ENCODE results near the gene DLG2. TPM values are rescaled to one million over a fixed set of nuclear protein-coding genes. Genes with fewer than 3 reads are reported as not detected.

The DLG2 gene
- total RNA-seq, 2 donors from 2014 or later = 3.8 to 16.4 TPM

DNA sequence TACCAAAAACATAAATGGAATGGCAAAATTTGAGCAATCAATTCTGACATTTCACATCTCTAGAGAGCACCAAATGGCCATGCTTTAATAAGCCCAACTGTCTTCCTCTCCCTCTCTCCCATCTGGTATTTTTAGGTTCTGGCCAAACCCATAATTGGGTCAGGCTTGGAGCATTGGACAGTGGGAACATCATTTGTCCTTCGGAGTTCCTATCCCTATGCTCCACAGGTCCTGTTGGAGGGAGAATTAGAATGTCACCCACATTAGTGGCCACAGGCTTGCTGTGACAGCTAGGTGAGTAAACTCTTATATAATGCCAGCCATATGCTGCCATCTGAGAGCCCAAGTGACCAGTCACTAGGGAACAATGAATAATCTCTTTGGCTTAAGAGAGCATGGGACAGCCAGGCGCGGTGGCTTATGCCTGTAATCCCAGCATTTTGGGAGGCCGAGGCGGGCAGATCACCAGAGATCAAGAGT is 2090.0 kb downstream of the DLG2 start:
- no peak for TF ChIP-seq CTCF (IDR thresholded peaks at IDR 0.05)
- ATAC-seq (ENCODE audit: insufficient number of reproducible peaks, low FRiP score, low read depth) = no peak
- no peaks in the 10 kb centered on the region for H3K36me3 ChIP-seq
- H3K4me3 ChIP-seq = no peak overlapping the region
- no peak overlapping the region for H3K27ac ChIP-seq
- no peak for DNase-seq (ENCODE audit: low spot score)
- no peaks in the 10 kb centered on the region for H3K9me3 ChIP-seq
- no peaks in the 10 kb centered on the region for H3K27me3 ChIP-seq (replicated peaks; ENCODE audit: insufficient read depth)
- no peaks in the 10 kb centered on the region for H3K4me1 ChIP-seq (ENCODE audit: control insufficient read depth in 1 of 2, low read depth in 2 of 2)

- TF ChIP-seq CTCF (IDR thresholded peaks at IDR 0.05) = no peak
- no peaks in the 10 kb centered on the region for H3K4me1 ChIP-seq (ENCODE audit: control insufficient read depth in 1 of 2, low read depth in 2 of 2)
- H3K36me3 ChIP-seq = no peaks in the 10 kb centered on the region
- no peaks in the 10 kb centered on the region for H3K27me3 ChIP-seq (replicated peaks; ENCODE audit: insufficient read depth)
- no peak for DNase-seq (ENCODE audit: low spot score)
- no peak overlapping the region for H3K27ac ChIP-seq
- no peak overlapping the region for H3K4me3 ChIP-seq
- no peaks in the 10 kb centered on the region for H3K9me3 ChIP-seq
- ATAC-seq (ENCODE audit: insufficient number of reproducible peaks, low FRiP score, low read depth) = no peak
These were observed 2094.0 kb downstream of the DLG2 start for GRCh38 chr11:83533166-83533565.

DNA sequence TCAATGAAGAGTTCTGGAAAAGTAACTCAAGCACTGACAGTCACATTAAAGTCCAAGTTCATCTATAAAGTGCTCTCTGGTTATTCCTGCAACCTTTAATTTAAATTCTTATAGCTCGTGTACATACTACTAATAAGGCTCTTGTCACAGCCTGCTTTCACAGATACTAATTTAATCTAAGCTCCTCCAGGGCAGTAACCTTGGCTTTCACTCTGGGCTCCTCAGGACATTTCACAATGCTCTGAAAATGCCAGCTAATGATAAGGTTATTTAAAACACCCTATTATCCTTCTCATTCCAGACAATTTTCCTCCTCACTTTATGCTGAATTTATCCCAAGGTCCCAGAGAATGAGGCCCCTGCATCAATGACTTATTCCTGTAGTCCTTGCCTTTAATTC is 2098.3 kb downstream of the DLG2 start:
- DNase-seq (ENCODE audit: low spot score) (no peak), ATAC-seq (ENCODE audit: insufficient number of reproducible peaks, low FRiP score, low read depth) (no peak)
- Histone ChIP-seq H3K27me3 (replicated peaks; ENCODE audit: insufficient read depth) (no peaks in the 10 kb centered on the region), H3K36me3 (no peaks in the 10 kb centered on the region), H3K9me3 (no peaks in the 10 kb centered on the region), H3K27ac (no peak overlapping the region), H3K4me1 (ENCODE audit: control insufficient read depth in 1 of 2, low read depth in 2 of 2) (no peaks in the 10 kb centered on the region), H3K4me3 (no peak overlapping the region)
- TF ChIP-seq CTCF (IDR thresholded peaks at IDR 0.05) = no peak

DNA sequence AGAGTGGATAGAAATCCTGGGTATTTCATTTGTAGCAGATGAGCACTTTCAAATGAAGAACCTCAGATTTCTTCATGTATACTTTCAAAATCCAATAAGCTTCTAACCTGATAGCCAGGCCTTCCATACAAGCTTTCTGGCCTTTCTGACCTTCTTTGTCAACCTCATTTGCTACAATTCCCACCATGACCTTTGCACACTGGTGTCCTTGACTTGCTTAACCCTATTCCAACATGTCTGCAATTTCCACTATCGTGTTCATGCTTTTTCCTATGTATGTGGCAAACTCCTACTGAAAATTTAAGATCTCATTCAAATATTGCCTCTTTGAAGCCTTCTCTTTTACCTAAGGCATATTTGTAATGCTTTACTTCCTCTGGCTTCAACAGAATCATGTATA is 2098.9 kb downstream of the DLG2 start:
- DNase-seq (ENCODE audit: low spot score) (no peak), ATAC-seq (ENCODE audit: insufficient number of reproducible peaks, low FRiP score, low read depth) (no peak)
- no peak overlapping the region for H3K27ac ChIP-seq
- no peak overlapping the region for H3K4me3 ChIP-seq
- no peaks in the 10 kb centered on the region for H3K27me3 ChIP-seq (replicated peaks; ENCODE audit: insufficient read depth)
- no peaks in the 10 kb centered on the region for H3K36me3 ChIP-seq
- no peaks in the 10 kb centered on the region for H3K9me3 ChIP-seq
- H3K4me1 ChIP-seq (ENCODE audit: control insufficient read depth in 1 of 2, low read depth in 2 of 2) = no peaks in the 10 kb centered on the region
- no peak for TF ChIP-seq CTCF (IDR thresholded peaks at IDR 0.05)

- H3K27ac ChIP-seq = no peak overlapping the region
- no peaks in the 10 kb centered on the region for H3K27me3 ChIP-seq (replicated peaks; ENCODE audit: insufficient read depth)
- ATAC-seq (ENCODE audit: insufficient number of reproducible peaks, low FRiP score, low read depth) = no peak
- H3K9me3 ChIP-seq = no peaks in the 10 kb centered on the region
- no peaks in the 10 kb centered on the region for H3K36me3 ChIP-seq
- no peaks in the 10 kb centered on the region for H3K4me1 ChIP-seq (ENCODE audit: control insufficient read depth in 1 of 2, low read depth in 2 of 2)
- H3K4me3 ChIP-seq = no peak overlapping the region
- no peak for TF ChIP-seq CTCF (IDR thresholded peaks at IDR 0.05)
- DNase-seq (ENCODE audit: low spot score) = no peak
These were observed 2103.5 kb downstream of the DLG2 start for GRCh38 chr11:83523676-83524075.

All from thoracic aorta (tissue), 2 donors.